Cardiac ventricle fibroblast (primary cell): ENCODE data around the gene PTH. TPM values are rescaled to one million over a fixed set of nuclear protein-coding genes. Genes with fewer than 3 reads are reported as not detected.

Source experiments
- total RNA-seq: library from RNA; depleted of rRNA; stranded (reverse); fragments of >200 nt; gene quantifications from 2 replicates; pipeline ENCODE4 v1.2.3, GENCODE V29; 2015

The PTH gene
- not detected in 2 replicates for total RNA-seq

GRCh38 chr11:13495929-13496328, at the start of gene PTH:
Gene PTH, minus strand, starts transcription at chr11:13495997. Its CDS starts 3,142 bp downstream, at chr11:13492855.

GRCh38 chr11:13462901-13463778, 32.7 kb downstream of the PTH start, which contains the start of gene BTBD10:
Gene BTBD10, minus strand, starts transcription at chr11:13463222. Its CDS starts 18,098 bp downstream, at chr11:13445124.

Other genes with a start within 250 kb of the PTH start
- gene BMAL1, start 218.2 kb downstream of the PTH start, total RNA-seq = 8.1 and 10.3 TPM in 2 replicates
- 17.7 and 23.9 TPM in 2 replicates for gene BTBD10, start 32.8 kb downstream of the PTH start, total RNA-seq
- 21.4 and 26.5 TPM in 2 replicates for gene FAR1, start 172.7 kb upstream of the PTH start, total RNA-seq